GM18498 (cell line): ENCODE results near the gene NAMPT.

Experiments
- ATAC-seq: cut with Tn5 transposase; IDR thresholded peaks from one replicate; pipeline ENCODE4 v1.9.1; 2021; ENCODE audit warnings: mild to moderate bottlenecking, moderate library complexity; ENCODE audit not compliant: unreplicated experiment

NAMPT gene

GRCh38 chr7:106277976-106278375, 6.8 kb downstream of the NAMPT start:
- no peak for ATAC-seq

- ATAC-seq, result no peak
These were observed 8.3 kb downstream of the NAMPT start for GRCh38 chr7:106276513-106276912.

- ATAC-seq, result peak; percentile 66
These were observed 11.6 kb downstream of the NAMPT start for GRCh38 chr7:106273009-106273668.

GRCh38 chr7:106270122-106270977, 14.4 kb downstream of the NAMPT start:
- no peak for ATAC-seq

- no peak for ATAC-seq
These were observed 15.4 kb downstream of the NAMPT start for GRCh38 chr7:106269254-106269961.

- no peak for ATAC-seq
These were observed 19.6 kb downstream of the NAMPT start for GRCh38 chr7:106265133-106265532.

- no peak for ATAC-seq
These were observed 22.4 kb downstream of the NAMPT start for GRCh38 chr7:106262221-106262881.

- peak; percentile 72 for ATAC-seq
These were observed 24.6 kb downstream of the NAMPT start for GRCh38 chr7:106260136-106260561.

- no peak for ATAC-seq
These were observed 26.0 kb downstream of the NAMPT start for GRCh38 chr7:106258789-106259188.

GRCh38 chr7:106257752-106258151, 27.0 kb downstream of the NAMPT start:
- no peak for ATAC-seq

- ATAC-seq, result no peak
These were observed 28.6 kb downstream of the NAMPT start for GRCh38 chr7:106256144-106256543.

- no peak for ATAC-seq
These were observed 29.5 kb downstream of the NAMPT start for GRCh38 chr7:106255246-106255645.

- ATAC-seq, result no peak
These were observed 30.2 kb downstream of the NAMPT start for GRCh38 chr7:106254525-106255116.

GRCh38 chr7:106252568-106252967, 32.2 kb downstream of the NAMPT start:
- ATAC-seq, result no peak

- no peak for ATAC-seq
These were observed 35.3 kb downstream of the NAMPT start for GRCh38 chr7:106249488-106249887.

GRCh38 chr7:106248600-106248999, 36.2 kb downstream of the NAMPT start:
- no peak for ATAC-seq

- ATAC-seq, result no peak
These were observed 36.9 kb downstream of the NAMPT start for GRCh38 chr7:106247841-106248240.

- no peak for ATAC-seq
These were observed 37.7 kb downstream of the NAMPT start for GRCh38 chr7:106246902-106247711.

- ATAC-seq, result no peak
These were observed 40.9 kb downstream of the NAMPT start for GRCh38 chr7:106243893-106244292.

GRCh38 chr7:106239406-106239805, 45.4 kb downstream of the NAMPT start:
- no peak for ATAC-seq
